HUES48 (cell line): Measurements from ENCODE around the gene PXDN.
A peak's percentile ranks its signal among the peaks of the same experiment; 100 is the strongest.

Source experiments
- H3K27ac ChIP-seq: one replicate; pipeline ENCODE4 v1.7.0; 2013; ENCODE audit warnings: low read depth, low read length, inconsistent platforms
- H3K27me3 ChIP-seq: 2 replicates; pipeline ENCODE4 v1.6.1; 2013; ENCODE audit warnings: mild to moderate bottlenecking, low read length; ENCODE audit not compliant: control insufficient read depth, insufficient read depth
- H3K36me3 ChIP-seq: 2 replicates; pipeline ENCODE4 v1.6.1; 2013; ENCODE audit warnings: low read length; ENCODE audit not compliant: control insufficient read depth, insufficient read depth
- H3K4me1 ChIP-seq: 2 replicates; pipeline ENCODE4 v1.6.1; 2013; ENCODE audit warnings: mild to moderate bottlenecking, low read length; ENCODE audit not compliant: control insufficient read depth, insufficient read depth
- H3K4me3 ChIP-seq: 2 replicates; pipeline ENCODE4 v1.5.1; 2013; ENCODE audit warnings: mild to moderate bottlenecking, low read depth, low read length
- H3K9ac ChIP-seq: 2 replicates; pipeline ENCODE4 v1.6.1; 2013; ENCODE audit warnings: mild to moderate bottlenecking, low read depth, low read length, moderate library complexity
- H3K9me3 ChIP-seq: 2 replicates; pipeline ENCODE4 v1.6.1; 2013; ENCODE audit warnings: low read length; ENCODE audit not compliant: control insufficient read depth, insufficient read depth

Gene PXDN

GRCh38 chr2:1744446-1745170 is at the start of gene PXDN:
PXDN (minus strand) TSS chr2:1744515; CDS start chr2:1744455, 60 bp downstream.
- no peaks in the 10 kb centered on the region for H3K9me3 ChIP-seq
- peak within 1 kb of the TSS; percentile 69; the same call in 1 of the 2 replicates for H3K9ac ChIP-seq
- peaks cover 38% of the 10 kb centered on the region for H3K27me3 ChIP-seq
- H3K4me3 ChIP-seq = peak within 1 kb of the TSS; percentile 91
- no peaks in the 10 kb centered on the region for H3K36me3 ChIP-seq
- peaks cover 25% of the 10 kb centered on the region for H3K4me1 ChIP-seq
- H3K27ac ChIP-seq = peak within 1 kb of the TSS; percentile 82

GRCh38 chr2:1793868-1794445 is 49.6 kb upstream of the PXDN start:
- no peak overlapping the region for H3K27ac ChIP-seq
- H3K9ac ChIP-seq = no peak overlapping the region
- H3K4me1 ChIP-seq = no peaks in the 10 kb centered on the region
- H3K9me3 ChIP-seq = no peaks in the 10 kb centered on the region
- no peaks in the 10 kb centered on the region for H3K27me3 ChIP-seq
- H3K4me3 ChIP-seq = no peak overlapping the region
- no peaks in the 10 kb centered on the region for H3K36me3 ChIP-seq

GRCh38 chr2:1793001-1793867 is 48.9 kb upstream of the PXDN start:
- Histone ChIP-seq H3K27me3 (no peaks in the 10 kb centered on the region), H3K4me3 (no peak overlapping the region), H3K4me1 (peaks cover 4% of the 10 kb centered on the region; the same call in 1 of the 2 replicates), H3K27ac (no peak overlapping the region), H3K36me3 (no peaks in the 10 kb centered on the region), H3K9ac (no peak overlapping the region), H3K9me3 (no peaks in the 10 kb centered on the region)

- no peak overlapping the region for H3K4me3 ChIP-seq
- H3K9me3 ChIP-seq = no peaks in the 10 kb centered on the region
- H3K36me3 ChIP-seq = no peaks in the 10 kb centered on the region
- no peak overlapping the region for H3K9ac ChIP-seq
- H3K27me3 ChIP-seq = no peaks in the 10 kb centered on the region
- H3K27ac ChIP-seq = no peak overlapping the region
- peaks cover 4% of the 10 kb centered on the region; the same call in 1 of the 2 replicates for H3K4me1 ChIP-seq
These were observed 47.5 kb upstream of the PXDN start for GRCh38 chr2:1791685-1792435.

- Histone ChIP-seq H3K27me3 (no peaks in the 10 kb centered on the region), H3K4me3 (no peak overlapping the region), H3K36me3 (no peaks in the 10 kb centered on the region), H3K27ac (no peak overlapping the region), H3K9ac (no peak overlapping the region), H3K9me3 (no peaks in the 10 kb centered on the region), H3K4me1 (peaks cover 4% of the 10 kb centered on the region; the same call in 1 of the 2 replicates)
These were observed 46.8 kb upstream of the PXDN start for GRCh38 chr2:1791006-1791605.

- Histone ChIP-seq H3K36me3 (no peaks in the 10 kb centered on the region), H3K9me3 (no peaks in the 10 kb centered on the region), H3K27ac (no peak overlapping the region), H3K4me1 (peaks cover 4% of the 10 kb centered on the region; the same call in 1 of the 2 replicates), H3K27me3 (no peaks in the 10 kb centered on the region), H3K9ac (no peak overlapping the region), H3K4me3 (no peak overlapping the region)
These were observed 46.2 kb upstream of the PXDN start for GRCh38 chr2:1790473-1790872.

GRCh38 chr2:1789610-1790009 is 45.3 kb upstream of the PXDN start:
- peaks cover 4% of the 10 kb centered on the region; the same call in 1 of the 2 replicates for H3K4me1 ChIP-seq
- no peak overlapping the region for H3K9ac ChIP-seq
- H3K36me3 ChIP-seq = no peaks in the 10 kb centered on the region
- no peaks in the 10 kb centered on the region for H3K9me3 ChIP-seq
- H3K27ac ChIP-seq = no peak overlapping the region
- no peaks in the 10 kb centered on the region for H3K27me3 ChIP-seq
- H3K4me3 ChIP-seq = no peak overlapping the region

- Histone ChIP-seq H3K36me3 (no peaks in the 10 kb centered on the region), H3K4me3 (no peak overlapping the region), H3K27me3 (no peaks in the 10 kb centered on the region), H3K9me3 (no peaks in the 10 kb centered on the region), H3K4me1 (peaks cover 4% of the 10 kb centered on the region; the same call in 1 of the 2 replicates), H3K9ac (no peak overlapping the region), H3K27ac (no peak overlapping the region)
These were observed 44.2 kb upstream of the PXDN start for GRCh38 chr2:1788478-1788959.

GRCh38 chr2:1787755-1788477 is 43.6 kb upstream of the PXDN start:
- Histone ChIP-seq H3K36me3 (no peaks in the 10 kb centered on the region), H3K27ac (no peak overlapping the region), H3K9me3 (no peaks in the 10 kb centered on the region), H3K4me3 (no peak overlapping the region), H3K27me3 (no peaks in the 10 kb centered on the region), H3K4me1 (peaks cover 4% of the 10 kb centered on the region; the same call in 1 of the 2 replicates), H3K9ac (no peak overlapping the region)
